ENCODE data around the gene MPI.

The MPI gene

DNA sequence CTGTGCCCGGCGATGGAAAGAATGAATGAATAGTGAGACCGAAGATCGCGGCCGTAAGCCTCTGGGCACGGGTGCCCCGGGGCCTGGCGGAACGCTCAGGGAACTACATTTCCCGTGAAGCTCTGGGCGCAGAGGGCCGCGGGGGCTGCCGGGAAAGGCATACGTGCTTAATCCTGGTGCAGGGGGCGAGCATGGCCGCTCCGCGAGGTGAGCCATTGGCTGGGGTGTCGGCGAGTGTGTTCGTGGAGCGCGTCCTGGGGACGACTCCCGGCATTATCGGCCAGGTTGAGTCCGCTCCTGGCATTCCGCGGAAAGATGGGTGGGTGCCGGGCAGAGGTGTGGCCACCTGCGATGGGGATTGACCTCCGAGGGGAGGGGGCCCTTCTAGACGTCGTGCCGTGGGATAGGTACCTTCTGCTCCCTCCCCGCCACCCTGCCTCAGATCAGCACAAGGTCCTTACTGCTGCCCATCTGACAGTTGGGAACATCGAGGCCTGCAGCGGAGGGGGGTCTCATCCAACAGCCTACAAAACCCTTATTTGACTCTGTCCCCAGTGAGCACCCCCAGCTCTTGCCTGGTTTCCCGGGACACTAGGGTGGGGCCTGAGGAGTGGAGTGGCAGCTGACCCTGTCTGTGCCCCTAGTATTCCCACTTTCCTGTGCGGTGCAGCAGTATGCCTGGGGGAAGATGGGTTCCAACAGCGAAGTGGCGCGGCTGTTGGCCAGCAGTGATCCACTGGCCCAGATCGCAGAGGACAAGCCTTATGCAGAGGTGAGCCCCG, at the start of gene MPI:
TSS of gene MPI (plus strand) at position 160 of the 782 bp plus-strand sequence. CDS start at position 192, 32 bp downstream.
- peak; percentile 74 for DNase-seq

DNA sequence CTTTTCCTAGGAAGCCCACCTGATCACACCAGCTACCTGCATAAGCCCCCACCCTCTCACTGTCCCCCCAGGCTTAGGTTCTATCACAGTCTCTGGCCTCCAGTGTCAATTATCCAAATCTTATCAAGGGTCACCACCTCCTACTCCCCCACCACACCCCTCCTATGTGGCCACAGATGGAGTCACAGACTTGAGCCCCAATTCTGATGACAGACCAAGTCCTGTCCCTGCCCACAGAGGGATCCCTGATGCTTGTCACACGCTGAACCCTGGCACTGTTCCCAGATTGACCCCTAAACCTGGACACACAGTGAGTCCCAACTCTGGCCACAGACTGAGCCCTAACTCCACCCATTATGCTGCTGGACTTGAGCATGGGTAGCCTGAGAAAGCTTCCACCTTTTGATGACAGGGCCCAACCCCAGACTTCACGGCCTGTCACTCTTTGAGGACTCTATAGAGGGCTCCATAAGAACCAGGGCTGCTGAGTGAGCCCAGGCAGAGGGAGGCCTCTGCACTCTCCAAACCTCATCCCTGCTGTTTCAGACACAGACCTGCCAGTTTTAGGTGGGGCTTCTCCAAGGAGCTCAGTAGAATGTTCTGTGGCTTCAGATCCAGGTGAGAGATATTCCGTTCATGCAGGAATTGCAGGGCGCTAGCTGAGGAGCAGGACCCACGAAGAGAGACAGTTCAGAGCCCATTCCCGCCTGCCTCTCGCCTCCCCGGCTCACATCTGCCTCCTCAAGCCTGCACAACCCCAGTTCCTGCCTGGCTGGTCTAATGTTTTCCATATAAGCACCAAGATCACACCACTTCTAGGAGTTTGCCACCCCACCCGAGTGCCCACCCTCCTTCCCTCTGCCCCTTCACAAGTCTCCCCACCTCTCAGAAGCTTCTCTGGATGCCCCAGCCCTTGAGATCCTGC, 48.7 kb upstream of the MPI start:
- DNase-seq = no peak

DNA sequence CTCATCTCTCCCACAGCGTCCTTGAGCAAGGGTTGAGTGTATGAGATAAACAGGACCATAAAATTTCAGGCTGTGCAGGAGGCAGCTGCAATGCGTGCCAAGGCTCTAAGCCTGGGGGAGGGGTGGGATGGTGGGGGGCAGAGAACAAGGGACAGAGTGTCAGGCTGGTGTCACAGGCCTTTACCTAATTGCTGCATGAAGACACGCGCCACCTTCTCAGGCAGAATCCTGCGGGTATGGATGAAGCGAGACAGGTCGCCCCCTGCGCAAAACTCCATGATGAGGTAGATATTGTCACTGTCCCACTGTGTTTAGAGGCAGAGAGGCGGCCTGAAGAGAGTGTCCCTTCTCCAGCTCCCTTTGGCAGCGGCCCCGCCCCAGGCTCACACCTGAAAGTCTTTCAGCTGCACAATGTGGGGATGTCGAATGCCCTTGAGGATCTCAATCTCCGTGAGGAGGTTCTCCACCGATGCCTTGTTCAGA, 47.9 kb upstream of the MPI start:
- DNase-seq = no peak

DNA sequence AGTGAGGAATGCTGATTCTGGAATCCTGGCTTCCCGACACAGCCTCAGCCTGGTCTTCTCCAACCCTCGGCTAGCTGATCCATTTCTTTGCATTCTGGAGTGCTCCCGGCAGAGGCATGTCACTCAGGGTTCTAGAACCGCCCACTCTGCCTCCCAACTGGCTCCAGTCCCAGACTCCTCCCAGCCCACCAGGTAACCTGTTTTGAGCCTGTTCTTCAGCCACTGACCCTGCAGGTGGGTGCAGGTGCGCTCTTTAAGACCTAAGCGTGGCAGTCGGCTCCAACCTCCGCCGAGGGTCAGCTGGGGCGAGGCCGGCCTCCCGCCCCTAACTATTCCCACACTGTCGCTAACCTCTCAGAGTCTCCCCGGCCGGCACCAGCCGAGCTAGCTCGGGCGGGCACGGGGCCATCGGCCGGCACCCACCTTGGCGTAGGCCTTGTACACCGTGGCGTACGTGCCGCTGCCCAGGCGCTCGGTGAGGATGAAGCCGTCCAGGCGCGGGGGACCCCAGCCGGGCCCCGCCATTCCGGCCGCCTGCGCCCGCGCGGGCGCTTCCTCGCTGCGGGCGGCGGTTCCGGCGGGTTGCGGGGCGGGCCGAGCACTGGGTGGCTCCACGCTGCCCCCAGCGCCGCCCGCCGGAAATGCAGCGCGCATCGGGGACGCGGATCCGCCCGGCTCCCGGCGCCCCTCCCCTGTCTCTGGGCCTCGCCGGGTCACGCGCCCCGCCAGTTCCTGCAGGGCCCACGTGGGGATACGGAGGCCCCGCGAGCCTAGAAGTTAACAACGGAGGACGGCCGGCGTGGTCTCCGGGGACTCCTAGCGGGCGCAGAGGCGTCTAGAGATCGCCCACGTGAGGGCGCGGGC, 47.0 kb upstream of the MPI start, which contains the start of gene ULK3:
TSS of gene ULK3 (minus strand) at position 576 of the 864 bp plus-strand sequence. CDS start at position 525, 51 bp downstream.
- DNase-seq = peak; percentile 85

DNA sequence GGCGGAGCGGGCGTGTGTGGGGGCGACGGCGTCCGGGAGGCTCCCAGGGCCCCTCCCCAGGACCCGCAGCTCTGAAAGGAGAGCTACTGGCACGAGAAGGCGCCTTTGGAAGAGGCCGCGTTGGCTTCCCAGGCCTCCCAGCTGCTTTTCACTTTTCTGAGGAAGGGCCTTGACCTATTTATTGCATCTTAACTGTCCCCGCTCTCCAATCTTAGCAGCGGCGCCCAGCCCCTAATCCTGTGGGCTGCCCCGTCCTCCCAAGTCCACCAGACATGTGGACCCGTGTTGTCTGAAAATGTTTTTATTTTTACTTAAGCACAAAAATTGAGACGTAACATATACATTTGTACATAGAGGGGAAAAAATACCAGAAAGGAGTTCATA, 46.4 kb upstream of the MPI start:
- DNase-seq = no peak

DNA sequence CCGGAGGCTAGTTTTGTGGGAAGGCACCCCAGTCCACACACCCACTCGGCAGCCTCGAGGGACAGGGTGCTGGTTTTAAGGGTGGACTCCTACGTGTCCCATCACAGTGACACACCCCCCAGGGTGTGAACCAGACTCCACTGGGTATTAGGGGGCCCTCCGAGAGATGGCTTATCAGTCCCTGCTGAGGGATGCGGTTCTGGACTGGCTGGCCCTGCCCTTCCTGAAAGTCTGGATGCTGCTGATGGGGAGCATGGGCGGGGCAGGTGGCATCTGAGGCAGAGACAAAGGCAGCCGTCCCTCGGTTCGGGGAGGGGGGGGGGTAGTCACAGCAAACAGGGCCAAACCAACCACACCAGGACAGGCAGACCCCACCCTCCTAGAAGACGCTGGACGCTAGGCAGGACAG, 45.9 kb upstream of the MPI start:
- no peak for DNase-seq

DNA sequence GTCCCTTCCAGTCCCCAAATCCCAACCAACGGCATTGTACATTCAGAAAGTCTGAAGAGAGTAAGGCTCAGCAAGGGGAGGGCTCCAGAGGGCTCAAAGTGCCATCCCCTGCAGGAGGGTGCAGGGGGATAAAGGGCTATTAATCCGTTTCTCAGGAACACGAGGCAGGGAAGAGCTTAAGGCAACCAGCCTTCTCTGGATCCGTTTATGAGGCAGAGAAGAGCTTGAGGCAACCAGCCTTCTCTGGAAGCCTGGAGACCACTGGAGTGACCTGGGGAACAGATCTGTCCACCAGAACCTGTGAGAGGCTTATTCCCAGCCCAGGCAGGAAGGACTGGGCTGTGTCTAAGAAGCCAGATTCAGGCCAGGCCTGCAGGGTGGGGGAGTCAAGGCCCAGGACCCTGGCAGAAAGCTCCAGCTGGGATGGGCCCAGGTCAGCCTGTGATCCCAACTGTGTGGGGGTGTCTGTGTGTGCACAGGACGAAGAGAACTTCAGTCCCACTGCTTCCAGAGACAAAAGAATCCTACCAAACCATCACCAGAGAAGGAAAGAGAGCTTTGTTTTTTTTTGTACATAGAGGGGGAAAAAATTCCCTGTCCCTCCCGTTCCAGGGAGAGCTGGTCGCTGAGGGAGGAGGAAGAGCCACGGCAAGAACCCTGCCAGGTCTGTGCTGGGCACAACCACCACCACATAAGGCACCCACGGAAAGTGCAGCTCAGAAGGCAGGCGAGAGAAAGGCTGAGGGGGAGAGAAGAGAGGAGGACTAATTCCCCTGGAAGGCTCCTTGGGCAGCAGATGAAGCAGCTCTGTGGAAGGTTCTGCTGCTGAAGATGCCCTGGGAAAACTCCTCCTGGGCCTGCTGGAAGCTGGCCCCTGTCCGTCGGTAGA, 45.3 kb upstream of the MPI start:
- no peak for DNase-seq

DNA sequence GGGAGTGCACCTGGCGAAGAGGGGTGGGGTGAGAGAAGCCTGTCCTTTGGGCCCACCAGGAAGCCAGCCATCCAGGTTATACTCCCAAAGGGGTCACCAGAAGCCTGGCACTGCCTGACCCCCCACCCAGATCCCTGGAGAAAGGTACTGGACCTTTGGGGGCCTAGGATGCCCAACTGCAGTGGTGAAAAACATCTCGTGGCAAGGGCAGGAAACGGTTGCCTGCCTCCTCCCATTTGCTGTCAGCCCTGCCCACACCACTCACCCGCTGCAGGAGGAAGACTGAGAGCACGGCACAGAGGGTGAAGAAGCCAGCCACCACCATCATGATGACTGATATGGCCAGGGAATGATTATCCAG, 44.7 kb upstream of the MPI start:
- no peak for DNase-seq

DNA sequence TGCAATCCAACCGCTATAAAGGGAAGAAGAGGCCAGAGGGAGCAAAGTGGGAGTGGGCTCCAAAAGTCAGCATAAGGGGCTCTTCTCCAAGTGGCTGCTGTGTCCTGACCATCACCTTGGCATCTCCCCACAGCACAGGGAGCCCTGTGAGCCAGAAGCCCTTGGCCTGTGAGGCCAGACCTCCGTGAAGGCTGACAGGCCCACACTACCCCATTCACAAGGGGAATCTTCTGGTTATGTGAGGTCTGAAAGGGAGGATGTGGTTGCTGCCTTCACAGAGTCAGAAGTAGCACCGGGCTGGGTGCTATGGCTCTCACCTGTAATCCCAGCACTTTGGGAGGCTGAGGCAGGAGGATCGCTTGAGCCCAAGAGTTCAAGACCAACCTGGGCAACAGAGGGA, 44.3 kb upstream of the MPI start:
- no peak for DNase-seq

GRCh38 chr15:74847432-74847831, 42.4 kb upstream of the MPI start:
- DNase-seq = no peak

DNA sequence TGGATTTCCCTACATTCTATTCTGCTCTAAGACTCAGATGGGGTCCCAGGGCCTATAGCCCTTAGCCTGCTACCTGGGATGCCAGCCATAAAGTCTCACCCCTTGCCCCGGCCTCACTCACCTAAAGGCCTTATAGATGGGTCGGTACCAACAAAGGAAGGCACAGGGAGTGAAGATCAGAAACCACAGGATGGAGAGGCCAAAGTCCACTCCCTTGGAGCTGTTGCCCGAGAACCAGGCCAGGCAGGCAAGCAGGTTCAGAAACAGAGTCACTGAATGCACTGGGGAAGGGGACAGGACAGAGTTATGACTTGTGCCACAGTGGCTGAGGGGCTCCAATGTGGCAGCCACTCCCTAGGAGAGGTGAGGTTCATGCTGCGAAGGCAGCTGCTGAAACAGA, 39.4 kb upstream of the MPI start:
- no peak for DNase-seq

GRCh38 chr15:74851960-74852359, 37.9 kb upstream of the MPI start:
- no peak for DNase-seq

GRCh38 chr15:74854453-74855022, 35.3 kb upstream of the MPI start:
- no peak for DNase-seq

DNA sequence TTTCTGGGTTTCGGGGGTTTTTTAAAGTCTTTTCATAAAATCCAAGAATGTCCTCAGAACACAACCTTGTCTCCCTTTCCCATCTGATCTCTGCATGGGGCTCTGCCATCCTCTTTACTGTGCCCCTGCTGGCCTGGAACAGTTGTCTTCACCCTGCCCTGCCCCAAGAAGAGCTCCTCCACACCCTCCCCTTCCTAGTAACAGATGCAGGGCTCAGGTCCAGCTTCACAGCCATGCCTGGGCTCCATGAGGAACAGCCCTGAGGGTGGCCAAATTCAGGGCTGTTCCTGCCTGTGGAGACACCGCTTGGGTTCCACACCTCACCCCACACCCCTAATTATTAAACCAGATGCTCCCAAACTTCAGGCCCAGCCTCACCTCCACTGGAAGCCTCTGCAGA, 34.0 kb upstream of the MPI start:
- DNase-seq = no peak

- no peak for DNase-seq
Observed at GRCh38 chr15:74856537-74856936, 33.3 kb upstream of the MPI start.

- no peak for DNase-seq
Observed at GRCh38 chr15:74857082-74857655, 32.7 kb upstream of the MPI start.

DNA sequence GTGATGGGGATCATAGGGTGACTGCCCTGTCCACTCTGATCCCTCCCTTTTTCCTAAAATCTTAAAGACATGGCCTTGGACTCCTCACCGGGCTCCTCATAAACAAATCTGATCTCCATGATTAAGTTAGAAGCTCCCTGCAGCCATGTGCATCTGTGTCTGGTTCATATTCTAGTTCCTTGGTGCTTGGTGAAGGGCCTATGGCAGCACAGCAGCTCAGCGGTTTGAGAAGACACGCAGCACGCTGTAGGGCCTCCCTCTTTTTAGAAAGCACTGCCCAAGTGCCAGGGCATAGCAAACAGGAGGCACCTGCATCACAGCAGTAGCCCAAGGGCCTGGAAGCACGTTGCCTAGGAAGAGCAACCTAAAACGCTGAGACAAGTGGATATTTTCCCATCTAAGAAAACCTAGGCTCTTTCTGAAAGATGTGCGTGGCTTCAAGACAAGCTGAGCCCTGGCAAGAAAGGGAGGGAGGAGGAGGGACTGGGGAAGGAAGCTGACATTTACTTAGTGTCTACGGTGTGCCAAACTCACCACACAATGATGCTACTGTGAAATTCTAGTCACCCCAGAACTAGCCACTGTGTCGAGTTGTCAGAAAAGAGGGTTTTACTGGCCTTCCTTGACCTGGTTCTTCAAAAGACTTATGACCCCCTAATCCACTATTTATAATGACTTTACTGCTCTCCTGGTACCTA, 32.0 kb upstream of the MPI start:
- no peak for DNase-seq

GRCh38 chr15:74858369-74858740, 31.5 kb upstream of the MPI start:
- no peak for DNase-seq

- DNase-seq = no peak
Observed at GRCh38 chr15:74863239-74864056, 26.4 kb upstream of the MPI start.

DNA sequence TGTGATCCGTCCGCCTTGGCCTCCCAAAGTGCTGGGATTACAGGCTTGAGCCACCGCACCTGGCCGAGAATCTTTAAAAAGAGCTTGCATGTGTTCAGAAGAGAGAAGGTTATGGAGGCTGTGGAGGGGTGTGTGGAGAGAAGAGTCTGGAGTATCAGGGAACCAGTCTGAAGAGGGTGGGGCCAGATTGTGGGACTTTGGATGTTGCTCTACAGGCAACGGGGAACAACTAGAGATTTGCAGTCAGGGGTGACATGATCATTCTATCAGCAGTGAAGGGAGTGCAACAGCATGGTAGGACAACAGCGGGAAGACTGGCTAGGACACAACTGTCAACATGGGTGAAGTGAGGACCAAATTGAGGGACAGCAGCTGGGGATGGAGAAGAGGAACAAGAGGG, 25.5 kb upstream of the MPI start:
- no peak for DNase-seq
